ENCODE data around the gene ADAM17.
A peak's percentile ranks its signal among the peaks of the same experiment; 100 is the strongest.
"Not testable (repeated sequence)": the region's sequence is repeated elsewhere in the genome, so short reads cannot be mapped to it uniquely, and the experiment has no call there.

The ADAM17 gene

GRCh38 chr2:9555297-9556120, at the start of gene ADAM17:
Gene ADAM17 (minus strand): TSS chr2:9555830. CDS start chr2:9555605, 225 bp downstream.
- no peaks in the 10 kb centered on the region for H3K27me3 ChIP-seq (ENCODE audit: control insufficient read depth, insufficient read depth, low read length)
- H3K9me3 ChIP-seq (ENCODE audit: control insufficient read depth, low read depth, low read length), result no peaks in the 10 kb centered on the region
- peak within 1 kb of the TSS; percentile 78 for H3K9ac ChIP-seq (ENCODE audit: low read length)
- peak within 1 kb of the TSS; percentile 87 for H3K27ac ChIP-seq (ENCODE audit: low read length)
- H3K36me3 ChIP-seq (ENCODE audit: control insufficient read depth, low read depth, low read length), result no peaks in the 10 kb centered on the region
- peak within 1 kb of the TSS; percentile 92 for H3K4me3 ChIP-seq (ENCODE audit: low read length)
- H3K4me1 ChIP-seq (ENCODE audit: control insufficient read depth, low read depth, low read length), result peaks cover 16% of the 10 kb centered on the region

- Histone ChIP-seq H3K9me3 (ENCODE audit: control insufficient read depth, low read depth, low read length) (peaks cover 7% of the 10 kb centered on the region), H3K4me3 (ENCODE audit: low read length) (no peak overlapping the region), H3K27me3 (ENCODE audit: control insufficient read depth, insufficient read depth, low read length) (no peaks in the 10 kb centered on the region), H3K36me3 (ENCODE audit: control insufficient read depth, low read depth, low read length) (peaks cover 12% of the 10 kb centered on the region), H3K9ac (ENCODE audit: low read length) (no peak overlapping the region), H3K27ac (ENCODE audit: low read length) (no peak overlapping the region), H3K4me1 (ENCODE audit: control insufficient read depth, low read depth, low read length) (no peaks in the 10 kb centered on the region)
These were observed 46.8 kb upstream of the ADAM17 start for GRCh38 chr2:9602412-9602811.

GRCh38 chr2:9601397-9601796, 45.8 kb upstream of the ADAM17 start:
- H3K9me3 ChIP-seq (ENCODE audit: control insufficient read depth, low read depth, low read length), result peaks cover 7% of the 10 kb centered on the region
- H3K36me3 ChIP-seq (ENCODE audit: control insufficient read depth, low read depth, low read length), result peaks cover 12% of the 10 kb centered on the region
- no peak overlapping the region for H3K27ac ChIP-seq (ENCODE audit: low read length)
- no peak overlapping the region for H3K4me3 ChIP-seq (ENCODE audit: low read length)
- no peaks in the 10 kb centered on the region for H3K27me3 ChIP-seq (ENCODE audit: control insufficient read depth, insufficient read depth, low read length)
- no peak overlapping the region for H3K9ac ChIP-seq (ENCODE audit: low read length)
- H3K4me1 ChIP-seq (ENCODE audit: control insufficient read depth, low read depth, low read length), result no peaks in the 10 kb centered on the region

GRCh38 chr2:9599430-9599829, 43.8 kb upstream of the ADAM17 start:
- H3K27me3 ChIP-seq (ENCODE audit: control insufficient read depth, insufficient read depth, low read length), result no peaks in the 10 kb centered on the region
- H3K27ac ChIP-seq (ENCODE audit: low read length), result no peak overlapping the region
- no peak overlapping the region for H3K9ac ChIP-seq (ENCODE audit: low read length)
- H3K4me3 ChIP-seq (ENCODE audit: low read length), result no peak overlapping the region
- peaks cover 3% of the 10 kb centered on the region for H3K4me1 ChIP-seq (ENCODE audit: control insufficient read depth, low read depth, low read length)
- peaks cover 15% of the 10 kb centered on the region for H3K36me3 ChIP-seq (ENCODE audit: control insufficient read depth, low read depth, low read length)
- peaks cover 7% of the 10 kb centered on the region for H3K9me3 ChIP-seq (ENCODE audit: control insufficient read depth, low read depth, low read length)

- H3K9me3 ChIP-seq (ENCODE audit: control insufficient read depth, low read depth, low read length), result peaks cover 7% of the 10 kb centered on the region
- no peak overlapping the region for H3K4me3 ChIP-seq (ENCODE audit: low read length)
- H3K27me3 ChIP-seq (ENCODE audit: control insufficient read depth, insufficient read depth, low read length), result no peaks in the 10 kb centered on the region
- H3K9ac ChIP-seq (ENCODE audit: low read length), result no peak overlapping the region
- peaks cover 4% of the 10 kb centered on the region for H3K4me1 ChIP-seq (ENCODE audit: control insufficient read depth, low read depth, low read length)
- H3K36me3 ChIP-seq (ENCODE audit: control insufficient read depth, low read depth, low read length), result peaks cover 16% of the 10 kb centered on the region
- H3K27ac ChIP-seq (ENCODE audit: low read length), result no peak overlapping the region
These were observed 41.1 kb upstream of the ADAM17 start for GRCh38 chr2:9596621-9597311.

GRCh38 chr2:9595746-9596145, 40.1 kb upstream of the ADAM17 start:
- Histone ChIP-seq H3K9me3 (ENCODE audit: control insufficient read depth, low read depth, low read length) (peaks cover 7% of the 10 kb centered on the region), H3K4me3 (ENCODE audit: low read length) (no peak overlapping the region), H3K4me1 (ENCODE audit: control insufficient read depth, low read depth, low read length) (peaks cover 4% of the 10 kb centered on the region), H3K27me3 (ENCODE audit: control insufficient read depth, insufficient read depth, low read length) (no peaks in the 10 kb centered on the region), H3K27ac (ENCODE audit: low read length) (no peak overlapping the region), H3K36me3 (ENCODE audit: control insufficient read depth, low read depth, low read length) (peaks cover 26% of the 10 kb centered on the region), H3K9ac (ENCODE audit: low read length) (no peak overlapping the region)

GRCh38 chr2:9595256-9595655, 39.6 kb upstream of the ADAM17 start:
- H3K27ac ChIP-seq (ENCODE audit: low read length); H3K4me1 ChIP-seq (ENCODE audit: control insufficient read depth, low read depth, low read length): not testable (repeated sequence)
- peaks cover 31% of the 10 kb centered on the region for H3K36me3 ChIP-seq (ENCODE audit: control insufficient read depth, low read depth, low read length)

GRCh38 chr2:9594366-9595054, 38.9 kb upstream of the ADAM17 start:
- Histone ChIP-seq H3K36me3 (ENCODE audit: control insufficient read depth, low read depth, low read length) (peaks cover 39% of the 10 kb centered on the region), H3K9me3 (ENCODE audit: control insufficient read depth, low read depth, low read length) (peaks cover under 1% of the 10 kb centered on the region), H3K4me3 (ENCODE audit: low read length) (no peak overlapping the region), H3K27me3 (ENCODE audit: control insufficient read depth, insufficient read depth, low read length) (no peaks in the 10 kb centered on the region), H3K27ac (ENCODE audit: low read length) (no peak overlapping the region), H3K9ac (ENCODE audit: low read length) (no peak overlapping the region), H3K4me1 (ENCODE audit: control insufficient read depth, low read depth, low read length) (peaks cover 4% of the 10 kb centered on the region)

More at GRCh38 chr2:9595256-9595655, 39.6 kb upstream of the ADAM17 start:
- not testable (repeated sequence) for H3K27me3 ChIP-seq (ENCODE audit: control insufficient read depth, insufficient read depth, low read length); H3K9ac ChIP-seq (ENCODE audit: low read length); H3K9me3 ChIP-seq (ENCODE audit: control insufficient read depth, low read depth, low read length); H3K4me3 ChIP-seq (ENCODE audit: low read length)

GRCh38 chr2:9593925-9594324, 38.3 kb upstream of the ADAM17 start:
- no peaks in the 10 kb centered on the region for H3K27me3 ChIP-seq (ENCODE audit: control insufficient read depth, insufficient read depth, low read length)
- no peak overlapping the region for H3K9ac ChIP-seq (ENCODE audit: low read length)
- H3K36me3 ChIP-seq (ENCODE audit: control insufficient read depth, low read depth, low read length), result peaks cover 39% of the 10 kb centered on the region
- no peak overlapping the region for H3K27ac ChIP-seq (ENCODE audit: low read length)
- no peak overlapping the region for H3K4me3 ChIP-seq (ENCODE audit: low read length)
- no peaks in the 10 kb centered on the region for H3K9me3 ChIP-seq (ENCODE audit: control insufficient read depth, low read depth, low read length)
- peaks cover 4% of the 10 kb centered on the region for H3K4me1 ChIP-seq (ENCODE audit: control insufficient read depth, low read depth, low read length)

- no peak overlapping the region for H3K4me3 ChIP-seq (ENCODE audit: low read length)
- H3K9me3 ChIP-seq (ENCODE audit: control insufficient read depth, low read depth, low read length), result no peaks in the 10 kb centered on the region
- H3K4me1 ChIP-seq (ENCODE audit: control insufficient read depth, low read depth, low read length), result peaks cover 4% of the 10 kb centered on the region
- H3K9ac ChIP-seq (ENCODE audit: low read length), result no peak overlapping the region
- no peaks in the 10 kb centered on the region for H3K27me3 ChIP-seq (ENCODE audit: control insufficient read depth, insufficient read depth, low read length)
- peaks cover 41% of the 10 kb centered on the region for H3K36me3 ChIP-seq (ENCODE audit: control insufficient read depth, low read depth, low read length)
- no peak overlapping the region for H3K27ac ChIP-seq (ENCODE audit: low read length)
These were observed 37.1 kb upstream of the ADAM17 start for GRCh38 chr2:9592699-9593098.

- H3K4me3 ChIP-seq (ENCODE audit: low read length), result no peak overlapping the region
- no peak overlapping the region for H3K9ac ChIP-seq (ENCODE audit: low read length)
- peaks cover 4% of the 10 kb centered on the region for H3K4me1 ChIP-seq (ENCODE audit: control insufficient read depth, low read depth, low read length)
- H3K27ac ChIP-seq (ENCODE audit: low read length), result no peak overlapping the region
- peaks cover 62% of the 10 kb centered on the region for H3K36me3 ChIP-seq (ENCODE audit: control insufficient read depth, low read depth, low read length)
- H3K9me3 ChIP-seq (ENCODE audit: control insufficient read depth, low read depth, low read length), result no peaks in the 10 kb centered on the region
- no peaks in the 10 kb centered on the region for H3K27me3 ChIP-seq (ENCODE audit: control insufficient read depth, insufficient read depth, low read length)
These were observed 35.0 kb upstream of the ADAM17 start for GRCh38 chr2:9590641-9591040.

Measured in iPS-18a (cell line).